ENCODE results near the gene TUT4.

GRCh38 chr1:52558941-52559340 is 6.0 kb upstream of the TUT4 start:
- TF ChIP-seq EZH2 (IDR thresholded peaks at IDR 0.05; ENCODE audit: borderline replicate concordance, low read depth, low read length, severe bottlenecking) (no peak), POLR2A (IDR thresholded peaks at IDR 0.05; ENCODE audit: low read depth, low read length) (no peak), CTCF (IDR thresholded peaks at IDR 0.05; ENCODE audit: extremely low read depth in 1 of 2, insufficient read depth in 1 of 2, low read depth in 1 of 2, low read length in 2 of 2) (no peak), FOS (IDR thresholded peaks at IDR 0.05; ENCODE audit: borderline replicate concordance, insufficient read depth, low read length) (no peak)

All from endothelial cell of umbilical vein (primary cell).